Measurements from ENCODE around the gene MYL3.

The MYL3 gene

DNA sequence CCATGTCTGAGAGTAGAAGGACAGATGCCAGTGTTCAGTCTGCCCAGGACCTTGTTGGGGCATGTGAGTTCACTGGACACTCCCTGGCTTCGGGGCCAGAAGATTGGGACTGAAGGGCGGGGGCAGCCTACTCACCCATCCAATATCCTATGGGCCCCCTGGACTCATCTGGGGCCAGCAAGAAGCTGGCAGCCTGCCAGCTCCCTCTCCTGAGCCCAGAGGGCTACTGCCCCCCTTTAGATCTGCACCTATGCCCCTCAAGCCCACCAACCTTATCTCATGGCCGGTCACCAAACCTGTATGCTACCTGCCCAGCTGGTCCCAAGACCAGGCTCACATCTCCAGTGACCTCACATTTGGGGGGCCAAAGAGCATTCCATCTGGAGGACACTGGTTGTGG is 22.4 kb upstream of the MYL3 start:
- Histone ChIP-seq H3K27me3 (ENCODE audit: insufficient read depth, poor library complexity, severe bottlenecking) (peaks cover 43% of the 10 kb centered on the region), H3K27ac (replicated peaks) (no peak overlapping the region), H3K4me3 (replicated peaks; ENCODE audit: insufficient read depth, low read length) (no peak overlapping the region)
- no peak for DNase-seq (ENCODE audit: low read depth in 1 of 2, low spot score in 1 of 2)
- TF ChIP-seq, protein P1, sequence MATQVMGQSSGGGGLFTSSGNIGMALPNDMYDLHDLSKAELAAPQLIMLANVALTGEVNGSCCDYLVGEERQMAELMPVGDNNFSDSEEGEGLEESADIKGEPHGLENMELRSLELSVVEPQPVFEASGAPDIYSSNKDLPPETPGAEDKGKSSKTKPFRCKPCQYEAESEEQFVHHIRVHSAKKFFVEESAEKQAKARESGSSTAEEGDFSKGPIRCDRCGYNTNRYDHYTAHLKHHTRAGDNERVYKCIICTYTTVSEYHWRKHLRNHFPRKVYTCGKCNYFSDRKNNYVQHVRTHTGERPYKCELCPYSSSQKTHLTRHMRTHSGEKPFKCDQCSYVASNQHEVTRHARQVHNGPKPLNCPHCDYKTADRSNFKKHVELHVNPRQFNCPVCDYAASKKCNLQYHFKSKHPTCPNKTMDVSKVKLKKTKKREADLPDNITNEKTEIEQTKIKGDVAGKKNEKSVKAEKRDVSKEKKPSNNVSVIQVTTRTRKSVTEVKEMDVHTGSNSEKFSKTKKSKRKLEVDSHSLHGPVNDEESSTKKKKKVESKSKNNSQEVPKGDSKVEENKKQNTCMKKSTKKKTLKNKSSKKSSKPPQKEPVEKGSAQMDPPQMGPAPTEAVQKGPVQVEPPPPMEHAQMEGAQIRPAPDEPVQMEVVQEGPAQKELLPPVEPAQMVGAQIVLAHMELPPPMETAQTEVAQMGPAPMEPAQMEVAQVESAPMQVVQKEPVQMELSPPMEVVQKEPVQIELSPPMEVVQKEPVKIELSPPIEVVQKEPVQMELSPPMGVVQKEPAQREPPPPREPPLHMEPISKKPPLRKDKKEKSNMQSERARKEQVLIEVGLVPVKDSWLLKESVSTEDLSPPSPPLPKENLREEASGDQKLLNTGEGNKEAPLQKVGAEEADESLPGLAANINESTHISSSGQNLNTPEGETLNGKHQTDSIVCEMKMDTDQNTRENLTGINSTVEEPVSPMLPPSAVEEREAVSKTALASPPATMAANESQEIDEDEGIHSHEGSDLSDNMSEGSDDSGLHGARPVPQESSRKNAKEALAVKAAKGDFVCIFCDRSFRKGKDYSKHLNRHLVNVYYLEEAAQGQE (IDR thresholded peaks at IDR 0.05; ENCODE audit: insufficient replicate concordance, low read depth), result no peak
- TF ChIP-seq SPI1 (IDR thresholded peaks at IDR 0.05; ENCODE audit: borderline replicate concordance, low read depth) (no peak), GABPA (IDR thresholded peaks at IDR 0.05; ENCODE audit: low read depth) (no peak), CTCF (IDR thresholded peaks at IDR 0.05; ENCODE audit: insufficient read depth, low read length) (no peak), POLR2AphosphoS5 (IDR thresholded peaks at IDR 0.05; ENCODE audit: low read depth) (no peak)

DNA sequence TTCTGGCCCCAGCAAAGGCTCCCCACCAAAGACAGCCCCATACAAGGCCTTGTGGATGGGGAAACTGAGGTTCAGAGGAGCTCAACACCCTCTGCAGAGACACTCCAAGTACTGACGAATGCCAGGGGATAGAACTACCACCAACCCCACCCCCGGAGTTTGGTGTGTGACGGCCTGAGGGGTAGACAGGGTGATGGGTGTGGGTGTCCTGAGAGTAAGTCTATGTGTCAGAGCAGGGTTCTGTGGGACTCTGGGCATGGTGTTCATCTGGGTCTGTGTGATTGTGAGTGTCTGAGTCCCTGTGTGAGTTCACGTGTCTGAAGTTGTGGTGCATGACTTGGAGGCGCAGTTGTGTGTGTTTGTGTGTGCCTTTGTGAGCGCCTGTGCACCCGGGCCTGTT is 21.7 kb upstream of the MYL3 start:
- Histone ChIP-seq H3K27me3 (ENCODE audit: insufficient read depth, poor library complexity, severe bottlenecking) (peaks cover 47% of the 10 kb centered on the region), H3K4me3 (replicated peaks; ENCODE audit: insufficient read depth, low read length) (no peak overlapping the region), H3K27ac (replicated peaks) (no peak overlapping the region)
- no peak for DNase-seq (ENCODE audit: low read depth in 1 of 2, low spot score in 1 of 2)
- TF ChIP-seq SPI1 (IDR thresholded peaks at IDR 0.05; ENCODE audit: borderline replicate concordance, low read depth) (no peak), CTCF (IDR thresholded peaks at IDR 0.05; ENCODE audit: insufficient read depth, low read length) (no peak), POLR2AphosphoS5 (IDR thresholded peaks at IDR 0.05; ENCODE audit: low read depth) (no peak), GABPA (IDR thresholded peaks at IDR 0.05; ENCODE audit: low read depth) (no peak)
- TF ChIP-seq, protein P1 (IDR thresholded peaks at IDR 0.05; ENCODE audit: insufficient replicate concordance, low read depth), result no peak

DNA sequence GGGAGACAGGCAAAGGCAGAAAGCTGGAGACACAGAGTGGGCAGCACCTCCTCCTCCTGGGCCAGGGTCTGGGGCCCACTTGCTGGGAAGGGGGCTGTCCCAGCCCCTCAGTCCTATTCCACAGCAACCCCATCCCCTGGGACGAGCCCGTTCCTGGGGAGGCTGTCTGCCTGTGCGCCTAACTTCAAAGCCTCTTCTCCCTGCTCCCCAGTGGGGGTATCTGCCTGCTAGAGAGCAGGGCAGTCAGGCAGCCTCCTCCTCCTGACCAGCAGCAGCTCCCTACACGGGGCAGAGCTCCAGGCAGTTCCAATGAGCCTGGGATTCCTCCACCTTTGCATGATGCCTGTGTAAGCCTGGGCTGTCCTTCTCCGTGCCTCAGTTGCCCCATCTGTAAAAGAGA is 21.2 kb upstream of the MYL3 start:
- no peak for TF ChIP-seq CTCF (IDR thresholded peaks at IDR 0.05; ENCODE audit: insufficient read depth, low read length)
- TF ChIP-seq, protein P1 (IDR thresholded peaks at IDR 0.05; ENCODE audit: insufficient replicate concordance, low read depth), result no peak
- no peak for TF ChIP-seq GABPA (IDR thresholded peaks at IDR 0.05; ENCODE audit: low read depth)
- TF ChIP-seq POLR2AphosphoS5 (IDR thresholded peaks at IDR 0.05; ENCODE audit: low read depth), result no peak
- no peak for TF ChIP-seq SPI1 (IDR thresholded peaks at IDR 0.05; ENCODE audit: borderline replicate concordance, low read depth)
- H3K27me3 ChIP-seq (ENCODE audit: insufficient read depth, poor library complexity, severe bottlenecking), result peaks cover 48% of the 10 kb centered on the region
- DNase-seq (ENCODE audit: low read depth in 1 of 2, low spot score in 1 of 2), result no peak
- no peak overlapping the region for H3K27ac ChIP-seq (replicated peaks)
- no peak overlapping the region for H3K4me3 ChIP-seq (replicated peaks; ENCODE audit: insufficient read depth, low read length)
